22Rv1 (cell line): Measurements from ENCODE around the gene RAET1G.

Experiments
- CTCF ChIP-seq: fragments of 450-650 bp; IDR thresholded peaks from 2 replicates; pipeline ENCODE4 v1.5.1; 2017; ENCODE audit warnings: mild to moderate bottlenecking
- ZFX ChIP-seq: fragments of 450-650 bp; IDR thresholded peaks from 2 replicates; pipeline ENCODE4 v1.6.1; 2017; ENCODE audit warnings: antibody characterized with exemption, borderline replicate concordance

- TF ChIP-seq CTCF (no peak), ZFX (no peak)
These were observed 1.6 kb downstream of the RAET1G start for GRCh38 chr6:149921361-149921760.
